HUES6 (cell line): Measurements from ENCODE around the gene PAPOLG.

Source experiments
- H3K27ac ChIP-seq: 2 replicates; pipeline ENCODE4 v1.7.0; 2013; ENCODE audit warnings: low read depth, mild to moderate bottlenecking, low read length, inconsistent platforms
- H3K27me3 ChIP-seq: 2 replicates; pipeline ENCODE4 v1.6.1; 2013; ENCODE audit warnings: low read length; ENCODE audit not compliant: control insufficient read depth, insufficient read depth
- H3K36me3 ChIP-seq: 2 replicates; pipeline ENCODE4 v1.6.1; 2013; ENCODE audit warnings: low read length; ENCODE audit not compliant: control insufficient read depth, insufficient read depth
- H3K4me1 ChIP-seq: 2 replicates; pipeline ENCODE4 v1.6.1; 2013; ENCODE audit warnings: low read length; ENCODE audit not compliant: control insufficient read depth, insufficient read depth
- H3K4me3 ChIP-seq: 2 replicates; pipeline ENCODE4 v1.5.1; 2013; ENCODE audit warnings: low read depth, low read length
- H3K9ac ChIP-seq: one replicate; pipeline ENCODE4 v1.6.1; 2013; ENCODE audit warnings: mild to moderate bottlenecking, low read length
- H3K9me3 ChIP-seq: 2 replicates; pipeline ENCODE4 v1.6.1; 2013; ENCODE audit warnings: low read depth, low read length; ENCODE audit not compliant: control insufficient read depth, insufficient read depth

PAPOLG gene

GRCh38 chr2:60839126-60839813 lies 83.2 kb downstream of the PAPOLG start:
- Histone ChIP-seq H3K27ac (no peak overlapping the region), H3K9me3 (no peaks in the 10 kb centered on the region), H3K36me3 (no peaks in the 10 kb centered on the region), H3K4me1 (no peaks in the 10 kb centered on the region), H3K27me3 (peaks cover 55% of the 10 kb centered on the region), H3K9ac (no peak overlapping the region), H3K4me3 (no peak overlapping the region)

DNA sequence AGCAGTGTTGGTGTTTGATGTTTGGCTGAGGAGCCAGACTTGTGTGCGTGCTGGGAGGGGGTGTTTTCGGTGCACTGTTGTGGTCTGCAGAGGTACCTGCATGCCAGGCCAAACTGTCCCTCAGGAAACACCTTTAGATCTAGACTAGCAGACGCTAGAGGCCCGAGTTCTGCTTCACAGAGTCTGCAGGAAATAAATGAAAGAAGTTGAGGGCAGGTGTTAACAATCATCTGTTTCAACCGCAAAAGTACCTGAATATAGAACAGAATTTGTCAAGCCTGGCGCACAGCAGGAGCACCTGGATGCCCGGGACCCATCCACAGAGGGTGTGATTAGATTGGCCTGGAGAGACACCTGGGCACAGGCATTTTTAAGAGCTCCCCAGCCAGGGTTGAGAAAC lies 84.8 kb downstream of the PAPOLG start:
- H3K4me3 ChIP-seq: no peak overlapping the region
- H3K27ac ChIP-seq: no peak overlapping the region
- no peaks in the 10 kb centered on the region for H3K4me1 ChIP-seq
- no peak overlapping the region for H3K9ac ChIP-seq
- H3K9me3 ChIP-seq: no peaks in the 10 kb centered on the region
- H3K36me3 ChIP-seq: no peaks in the 10 kb centered on the region
- peaks cover 42% of the 10 kb centered on the region for H3K27me3 ChIP-seq

DNA sequence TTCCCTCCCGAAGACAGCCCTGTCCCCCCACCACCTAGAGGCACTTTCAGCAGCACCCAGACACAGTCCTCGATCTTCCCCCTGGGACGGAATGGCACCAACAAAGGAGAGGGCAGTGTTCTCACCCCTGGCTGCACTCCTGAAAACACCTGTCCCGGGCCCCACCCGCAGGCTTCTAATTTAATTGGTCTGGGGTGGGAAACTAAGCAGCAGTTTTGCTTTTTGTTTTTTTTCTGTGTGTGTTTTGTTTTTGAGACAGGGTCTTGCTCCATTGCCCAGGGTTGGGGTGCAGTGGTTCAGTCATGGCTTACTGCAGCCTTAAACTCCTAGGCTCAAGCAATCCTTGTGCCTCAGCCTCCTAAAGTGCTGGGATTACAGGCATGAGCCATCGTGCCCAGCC lies 86.9 kb downstream of the PAPOLG start:
- H3K9me3 ChIP-seq: no peaks in the 10 kb centered on the region
- no peak overlapping the region for H3K27ac ChIP-seq
- H3K9ac ChIP-seq: no peak overlapping the region
- H3K4me1 ChIP-seq: no peaks in the 10 kb centered on the region
- H3K36me3 ChIP-seq: no peaks in the 10 kb centered on the region
- H3K4me3 ChIP-seq: no peak overlapping the region
- H3K27me3 ChIP-seq: peaks cover 22% of the 10 kb centered on the region

DNA sequence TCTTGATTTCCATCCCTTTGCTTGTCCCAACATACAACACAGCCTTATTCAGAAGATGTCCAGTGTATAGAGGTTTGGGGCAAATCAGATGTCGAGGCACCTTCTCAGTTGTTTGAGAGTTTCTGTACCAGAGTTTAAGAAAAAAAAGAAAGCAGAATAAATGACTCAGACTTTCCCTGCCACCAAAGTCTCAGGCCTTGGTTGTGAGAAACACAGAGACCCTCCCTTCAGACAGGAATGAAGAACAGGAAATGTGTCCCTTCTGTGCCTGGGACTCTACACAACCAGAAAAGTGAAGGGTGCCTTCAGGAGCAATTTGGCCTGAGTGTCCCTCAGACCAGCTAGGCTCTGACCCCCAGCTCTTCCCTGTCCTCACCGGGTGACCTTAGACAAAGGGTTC lies 88.0 kb downstream of the PAPOLG start:
- Histone ChIP-seq H3K4me3 (no peak overlapping the region), H3K27me3 (peaks cover 12% of the 10 kb centered on the region; the same call in 1 of the 2 replicates), H3K27ac (no peak overlapping the region), H3K9ac (no peak overlapping the region), H3K4me1 (no peaks in the 10 kb centered on the region), H3K36me3 (no peaks in the 10 kb centered on the region), H3K9me3 (no peaks in the 10 kb centered on the region)

GRCh38 chr2:60847854-60848253 lies 91.8 kb downstream of the PAPOLG start:
- Histone ChIP-seq H3K4me1 (no peaks in the 10 kb centered on the region), H3K4me3 (no peak overlapping the region), H3K27me3 (no peaks in the 10 kb centered on the region), H3K36me3 (no peaks in the 10 kb centered on the region), H3K9ac (no peak overlapping the region), H3K27ac (no peak overlapping the region), H3K9me3 (no peaks in the 10 kb centered on the region)
